GM18526 (cell line): ENCODE data around the gene SEC14L3.

Source experiments
- POLR2A ChIP-seq: IDR thresholded peaks from 3 replicates; pipeline ENCODE4 v1.6.1; 2011; ENCODE audit not compliant: insufficient read length; ENCODE audit errors: extremely low read depth

SEC14L3 gene

DNA sequence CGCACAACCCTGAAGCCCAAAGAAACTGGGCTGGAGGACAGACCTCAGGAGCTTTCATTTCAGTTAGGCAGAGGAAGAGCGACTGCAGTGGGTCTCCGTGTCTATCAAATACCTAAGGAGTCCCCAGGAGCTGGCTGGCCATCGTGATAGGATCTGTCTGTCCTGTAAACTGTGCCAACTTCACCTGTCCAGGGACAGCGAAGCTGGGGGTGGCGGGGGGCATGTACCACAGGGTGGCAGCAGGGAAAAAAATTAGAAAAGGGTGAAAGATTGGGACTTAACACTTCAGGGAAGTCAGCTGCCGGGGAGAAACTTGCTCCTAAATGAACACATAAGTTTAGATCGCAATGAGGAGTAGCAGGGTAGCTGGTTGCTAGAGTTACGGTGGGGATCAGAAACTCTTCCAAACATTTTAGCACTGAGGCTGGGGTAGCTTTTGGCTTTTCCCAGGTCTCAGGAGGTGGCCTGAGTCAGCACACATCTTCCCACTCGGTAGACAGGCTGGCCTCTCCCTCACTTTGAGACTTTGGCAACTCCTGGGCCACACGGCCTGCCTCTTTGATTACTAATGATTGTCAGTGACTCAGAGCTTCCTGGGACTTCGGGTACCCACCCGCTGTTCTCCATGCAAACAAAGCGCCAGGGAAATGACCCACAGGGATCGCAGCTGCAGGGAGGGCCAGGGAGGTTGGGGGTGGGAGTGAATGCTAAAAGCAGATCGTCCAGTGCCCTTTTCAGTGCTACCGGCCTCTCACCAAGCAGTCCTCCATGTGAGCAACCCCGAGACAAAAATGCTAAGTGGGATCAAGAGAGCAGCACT is 49.1 kb downstream of the SEC14L3 start:
- no peak for TF ChIP-seq POLR2A

DNA sequence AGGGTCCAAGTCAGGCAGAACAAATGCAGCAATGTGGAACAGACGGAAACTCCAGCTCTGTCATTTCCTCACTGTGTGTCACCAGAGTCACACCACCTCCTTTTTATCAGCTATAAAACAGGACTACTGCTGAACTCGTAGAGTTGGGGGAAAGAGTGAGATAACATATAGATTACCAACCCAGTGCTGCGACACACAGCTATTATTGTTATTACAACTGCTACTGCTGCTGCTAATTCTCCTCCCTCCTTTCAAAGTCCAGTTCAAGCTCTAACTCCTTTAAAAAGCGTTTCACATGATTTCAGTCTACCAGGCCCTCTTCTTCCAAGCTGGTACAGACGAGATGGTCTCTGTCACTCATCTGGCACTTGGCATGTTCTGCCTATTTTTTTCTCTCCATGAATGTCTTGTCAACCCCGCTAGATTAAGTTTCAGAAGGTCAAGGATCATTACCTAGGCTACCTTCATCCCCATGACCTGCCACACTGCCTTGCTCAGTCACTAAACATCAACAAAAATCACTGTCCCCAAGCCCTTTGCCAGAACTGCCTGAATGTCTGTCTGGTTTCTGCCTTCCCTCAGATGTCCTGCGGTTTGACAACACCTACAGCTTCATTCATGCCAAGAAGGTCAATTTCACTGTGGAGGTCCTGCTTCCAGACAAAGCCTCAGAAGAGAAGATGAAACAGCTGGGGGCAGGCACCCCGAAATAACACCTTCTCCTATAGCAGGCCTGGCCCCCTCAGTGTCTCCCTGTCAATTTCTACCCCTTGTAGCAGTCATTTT is 49.9 kb downstream of the SEC14L3 start:
- no peak for TF ChIP-seq POLR2A

DNA sequence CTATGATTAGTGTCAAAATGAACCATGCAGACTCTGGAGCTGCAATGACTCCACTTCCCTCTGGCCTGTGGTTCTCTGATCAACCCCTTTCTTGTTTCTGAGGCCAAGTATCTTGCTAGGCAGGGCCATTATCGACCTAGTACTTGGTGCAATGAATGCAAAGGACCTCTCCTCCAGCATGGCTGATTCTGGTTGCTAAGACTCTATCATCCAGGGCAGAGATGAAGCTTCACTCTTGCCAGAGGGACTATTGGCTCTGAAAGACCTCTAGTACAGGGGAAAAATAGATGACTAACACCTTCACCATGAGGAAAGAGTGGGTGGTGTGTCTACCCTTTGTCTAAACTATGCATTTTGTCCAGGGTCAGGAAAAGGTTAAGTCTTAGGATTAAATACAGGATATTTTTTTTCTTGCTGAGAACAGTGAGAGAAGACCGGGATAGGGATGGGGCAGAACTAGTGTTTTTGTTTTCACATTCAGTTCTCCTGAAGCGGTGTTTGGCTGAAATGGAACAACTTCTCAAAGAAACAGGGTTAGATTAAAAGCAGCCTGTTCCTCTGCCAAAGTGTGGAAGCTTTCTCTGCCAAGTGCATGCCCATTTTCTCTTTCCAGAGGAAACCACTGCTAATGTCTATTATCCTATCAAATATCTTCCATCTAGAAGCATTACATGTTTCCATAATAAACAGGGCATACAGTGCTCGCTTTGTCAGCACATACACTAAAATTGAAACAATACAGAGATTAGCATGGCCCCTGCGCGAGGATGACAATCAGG is 51.3 kb downstream of the SEC14L3 start:
- no peak for TF ChIP-seq POLR2A

DNA sequence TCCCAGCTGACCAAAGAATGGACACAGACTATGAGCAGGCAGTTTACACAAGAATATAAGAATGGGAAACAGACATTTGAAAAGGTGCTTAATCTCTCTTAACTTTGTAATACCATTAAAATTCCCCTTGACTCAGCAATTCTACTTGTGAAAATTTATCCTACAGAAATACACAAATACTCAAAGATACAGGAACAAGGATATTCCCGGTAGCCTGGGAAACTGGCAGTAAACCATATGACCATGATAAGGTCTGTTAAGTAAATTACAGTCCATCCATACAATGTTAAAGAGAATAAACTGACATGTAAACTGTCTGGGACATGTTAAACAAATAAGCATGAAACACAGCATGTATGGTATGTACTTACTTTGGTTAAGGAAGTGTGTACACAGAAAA is 55.0 kb downstream of the SEC14L3 start:
- no peak for TF ChIP-seq POLR2A

DNA sequence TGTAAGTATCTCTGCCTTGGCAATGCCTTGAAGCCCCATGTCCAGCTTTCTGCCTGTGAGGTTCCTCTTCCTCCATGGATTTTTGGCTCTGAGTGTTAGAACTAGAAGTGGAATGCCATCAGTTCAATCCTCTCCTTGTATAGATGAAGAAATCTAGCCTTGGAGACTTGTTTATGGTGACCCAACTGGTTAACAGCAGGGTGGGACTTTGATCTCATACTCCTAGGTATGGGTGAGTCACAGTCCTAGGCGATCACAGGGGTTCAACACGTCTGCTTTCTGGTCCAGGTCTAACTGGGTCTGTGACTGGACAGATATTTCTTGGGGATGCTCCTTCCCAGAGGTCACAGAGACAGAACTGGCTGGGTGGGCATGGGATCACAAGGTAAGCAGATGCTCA is 55.4 kb downstream of the SEC14L3 start:
- TF ChIP-seq POLR2A = no peak

DNA sequence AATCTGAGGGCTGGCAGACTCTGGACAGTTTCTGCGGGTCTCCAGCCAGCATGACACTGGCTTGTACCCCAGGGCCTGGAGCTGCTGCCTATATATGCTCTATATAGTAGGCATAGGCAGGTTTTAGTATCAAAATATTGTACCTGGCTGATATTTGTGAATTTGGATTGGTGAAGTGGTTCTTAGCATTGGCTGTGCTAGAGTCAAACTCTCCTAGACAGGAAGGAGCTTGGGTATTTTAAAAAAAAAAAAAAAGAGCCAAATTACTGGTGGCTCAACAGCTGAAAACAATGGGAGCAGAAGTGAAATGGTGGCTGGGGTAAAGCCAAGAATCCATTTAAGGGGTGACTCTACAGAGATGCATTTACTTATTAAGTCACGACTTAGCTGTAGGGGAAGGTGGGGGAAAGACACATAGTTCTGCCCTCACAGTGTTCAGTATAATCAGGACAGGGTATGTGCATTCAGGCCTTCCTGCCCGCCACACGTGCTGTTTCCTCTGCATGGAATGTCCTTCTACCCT is 57.2 kb downstream of the SEC14L3 start:
- TF ChIP-seq POLR2A = no peak

DNA sequence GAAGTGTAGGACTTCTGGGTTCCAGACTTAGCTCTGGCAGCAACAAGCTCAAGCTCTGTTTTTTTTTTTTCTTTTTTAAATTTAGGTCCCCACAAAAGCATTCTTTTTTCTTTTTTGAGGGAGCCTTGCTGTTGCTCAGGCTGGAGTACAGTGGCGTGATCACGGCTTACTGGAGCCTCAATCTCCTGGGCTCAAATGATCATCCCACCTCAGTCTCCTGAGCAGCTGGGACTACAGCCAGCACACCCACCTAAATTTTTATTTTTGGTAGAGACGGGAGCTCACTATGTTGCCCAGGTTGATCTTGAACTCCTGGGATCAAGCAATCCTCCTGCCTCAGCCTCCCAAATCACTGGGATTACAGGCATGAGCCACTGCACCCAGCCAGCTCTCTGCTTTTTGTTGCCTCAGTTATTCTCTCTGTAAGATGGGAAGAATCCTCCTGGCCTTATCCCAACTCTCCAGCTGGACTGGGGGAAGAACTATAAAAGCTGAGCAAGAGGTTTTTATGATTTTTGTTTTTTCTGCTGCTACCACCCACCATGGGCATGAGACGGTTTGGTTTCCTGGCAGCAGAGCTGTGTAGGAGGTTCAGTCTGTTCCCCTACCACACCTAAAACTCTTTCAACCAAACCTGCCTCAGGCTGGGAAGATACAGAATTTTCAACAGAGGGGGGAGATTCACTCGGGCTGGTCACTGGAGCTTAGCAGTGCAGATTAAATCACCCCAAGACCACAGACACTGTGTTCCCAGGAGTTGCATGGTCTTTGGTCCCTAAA is 57.9 kb downstream of the SEC14L3 start:
- no peak for TF ChIP-seq POLR2A

DNA sequence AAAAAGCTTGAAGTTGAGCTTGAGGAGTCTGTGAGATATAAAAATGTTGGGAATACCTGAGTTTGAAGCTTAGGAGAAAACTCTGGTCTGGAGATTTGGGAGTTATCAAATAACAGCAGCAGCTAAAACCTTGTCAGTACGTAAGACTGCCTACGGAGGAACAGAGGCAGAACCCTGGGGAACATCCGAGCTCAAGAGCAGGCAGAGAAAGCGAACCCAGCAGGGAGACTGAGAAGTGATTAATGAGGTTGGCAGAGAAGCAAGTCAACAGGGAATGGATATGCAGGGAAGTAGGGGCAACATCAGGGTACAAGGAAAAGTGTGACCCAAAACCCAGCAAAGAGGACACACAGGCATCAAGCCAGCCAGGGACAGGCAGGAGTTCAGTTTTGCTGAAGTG is 58.8 kb downstream of the SEC14L3 start:
- TF ChIP-seq POLR2A = no peak

DNA sequence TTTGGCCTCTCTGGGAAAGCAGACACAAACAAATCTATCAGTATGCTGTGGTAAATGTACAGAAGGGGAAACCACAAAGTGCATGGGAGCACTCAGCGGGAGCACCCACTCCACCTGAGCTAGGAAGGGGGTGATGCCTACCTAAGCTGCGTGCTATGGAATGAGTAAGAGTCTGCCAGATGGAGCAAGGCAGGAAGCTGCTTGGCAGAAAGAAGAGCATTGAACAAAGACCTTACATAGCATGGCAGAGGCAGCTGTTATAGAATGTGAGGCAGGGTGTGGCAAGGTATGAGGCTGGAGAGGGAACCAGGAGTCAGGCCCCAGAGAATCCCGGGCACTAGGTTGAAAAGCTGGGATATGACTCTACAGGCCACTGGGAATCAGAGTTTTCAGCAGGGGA is 60.0 kb downstream of the SEC14L3 start:
- TF ChIP-seq POLR2A = no peak
